Measurements from ENCODE around the gene STK32C. TPM values are rescaled to one million over a fixed set of nuclear protein-coding genes. Genes with fewer than 3 reads are reported as not detected.
"Not testable (repeated sequence)": the region's sequence is repeated elsewhere in the genome, so short reads cannot be mapped to it uniquely, and the experiment has no call there.

STK32C gene
- total RNA-seq, 1 donor from 2014 or later: 13.6 TPM

GRCh38 chr10:132220061-132220460, 87.7 kb downstream of the STK32C start:
- Histone ChIP-seq H3K4me1 (ENCODE audit: insufficient read depth, low read length) (no peaks in the 10 kb centered on the region), H3K27me3 (ENCODE audit: insufficient read depth, low read length) (no peaks in the 10 kb centered on the region), H3K4me3 (ENCODE audit: insufficient read depth, low read depth, low read length) (no peak overlapping the region), H3K9me3 (ENCODE audit: insufficient read depth, low read depth, low read length) (peaks cover 4% of the 10 kb centered on the region), H3K79me2 (ENCODE audit: insufficient read depth, low read length) (no peaks in the 10 kb centered on the region), H3K9ac (ENCODE audit: low read length) (no peak overlapping the region), H3K4me2 (ENCODE audit: low read length) (no peak overlapping the region), H3K36me3 (ENCODE audit: insufficient read depth, low read length) (no peaks in the 10 kb centered on the region), H3K27ac (ENCODE audit: low read depth, low read length) (no peak overlapping the region), H4K20me1 (ENCODE audit: insufficient read depth, low read length) (no peaks in the 10 kb centered on the region), H2AFZ (ENCODE audit: low read depth, low read length) (no peak overlapping the region)
- Mint-ChIP-seq H3K27me3 (ENCODE audit: low read depth, unreplicated experiment) (peaks cover 3% of the 10 kb centered on the region), H3K27ac (ENCODE audit: unreplicated experiment) (no peak overlapping the region), H3K4me3 (ENCODE audit: unreplicated experiment) (no peak overlapping the region), H3K36me3 (ENCODE audit: low read depth, unreplicated experiment) (peaks cover 31% of the 10 kb centered on the region), H3K9me3 (ENCODE audit: unreplicated experiment) (peaks cover 20% of the 10 kb centered on the region), H3K4me1 (ENCODE audit: low read depth, unreplicated experiment) (peaks cover 2% of the 10 kb centered on the region)
- TF ChIP-seq EZH2 (IDR thresholded peaks at IDR 0.05; ENCODE audit: insufficient read depth, low read length) (no peak), CTCF (IDR thresholded peaks at IDR 0.05; ENCODE audit: insufficient read depth, low read depth, low read length) (no peak)
- no peak for DNase-seq (ENCODE audit: low read depth)
- FAIRE-seq: no peak

GRCh38 chr10:132219486-132219885, 88.3 kb downstream of the STK32C start:
- Histone ChIP-seq H3K4me1 (ENCODE audit: insufficient read depth, low read length) (no peaks in the 10 kb centered on the region), H3K9ac (ENCODE audit: low read length) (no peak overlapping the region), H3K36me3 (ENCODE audit: insufficient read depth, low read length) (no peaks in the 10 kb centered on the region), H4K20me1 (ENCODE audit: insufficient read depth, low read length) (no peaks in the 10 kb centered on the region), H3K9me3 (ENCODE audit: insufficient read depth, low read depth, low read length) (peaks cover 4% of the 10 kb centered on the region), H3K27ac (ENCODE audit: low read depth, low read length) (no peak overlapping the region), H3K4me2 (ENCODE audit: low read length) (no peak overlapping the region), H3K79me2 (ENCODE audit: insufficient read depth, low read length) (no peaks in the 10 kb centered on the region), H3K27me3 (ENCODE audit: insufficient read depth, low read length) (no peaks in the 10 kb centered on the region), H3K4me3 (ENCODE audit: insufficient read depth, low read depth, low read length) (no peak overlapping the region), H2AFZ (ENCODE audit: low read depth, low read length) (no peak overlapping the region)
- FAIRE-seq (no peak), DNase-seq (ENCODE audit: low read depth) (no peak)
- peaks cover 20% of the 10 kb centered on the region for H3K9me3 Mint-ChIP-seq (ENCODE audit: unreplicated experiment)
- no peak overlapping the region for H3K27ac Mint-ChIP-seq (ENCODE audit: unreplicated experiment)
- H3K27me3 Mint-ChIP-seq (ENCODE audit: low read depth, unreplicated experiment): peaks cover 3% of the 10 kb centered on the region
- peaks cover 32% of the 10 kb centered on the region for H3K36me3 Mint-ChIP-seq (ENCODE audit: low read depth, unreplicated experiment)
- TF ChIP-seq CTCF (IDR thresholded peaks at IDR 0.05; ENCODE audit: insufficient read depth, low read depth, low read length) (no peak), EZH2 (IDR thresholded peaks at IDR 0.05; ENCODE audit: insufficient read depth, low read length) (no peak)
- H3K4me1 Mint-ChIP-seq (ENCODE audit: low read depth, unreplicated experiment): no peaks in the 10 kb centered on the region
- no peak overlapping the region for H3K4me3 Mint-ChIP-seq (ENCODE audit: unreplicated experiment)

- H4K20me1 ChIP-seq (ENCODE audit: insufficient read depth, low read length); H3K4me1 ChIP-seq (ENCODE audit: insufficient read depth, low read length); H3K27me3 ChIP-seq (ENCODE audit: insufficient read depth, low read length); H3K9me3 ChIP-seq (ENCODE audit: insufficient read depth, low read depth, low read length); H3K4me2 ChIP-seq (ENCODE audit: low read length); H3K4me1 Mint-ChIP-seq (ENCODE audit: low read depth, unreplicated experiment); DNase-seq (ENCODE audit: low read depth); H3K9ac ChIP-seq (ENCODE audit: low read length); FAIRE-seq; H3K4me3 Mint-ChIP-seq (ENCODE audit: unreplicated experiment); H3K27ac ChIP-seq (ENCODE audit: low read depth, low read length); H3K36me3 ChIP-seq (ENCODE audit: insufficient read depth, low read length); H3K4me3 ChIP-seq (ENCODE audit: insufficient read depth, low read depth, low read length); H3K27ac Mint-ChIP-seq (ENCODE audit: unreplicated experiment); H3K79me2 ChIP-seq (ENCODE audit: insufficient read depth, low read length); H2AFZ ChIP-seq (ENCODE audit: low read depth, low read length): not testable (repeated sequence)
- Mint-ChIP-seq H3K27me3 (ENCODE audit: low read depth, unreplicated experiment) (peaks cover 11% of the 10 kb centered on the region), H3K36me3 (ENCODE audit: low read depth, unreplicated experiment) (peaks cover 41% of the 10 kb centered on the region), H3K9me3 (ENCODE audit: unreplicated experiment) (peaks cover 23% of the 10 kb centered on the region)
Measured at GRCh38 chr10:132216441-132216840, 91.3 kb downstream of the STK32C start.
